GM04504 (cell line): ENCODE data around the gene HCFC1.

ENCODE experiments used
- DNase-seq: peaks from one replicate; pipeline ENCODE4 v3.0.0-alpha.2; 2012; ENCODE audit warnings: low read depth

The HCFC1 gene

GRCh38 chrX:153956044-153956907, 15.3 kb downstream of the HCFC1 start:
- no peak for DNase-seq

- no peak for DNase-seq
Observed at GRCh38 chrX:153955228-153955732, 16.3 kb downstream of the HCFC1 start.

- no peak for DNase-seq
Observed at GRCh38 chrX:153954558-153955227, 16.9 kb downstream of the HCFC1 start.

- no peak for DNase-seq
Observed at GRCh38 chrX:153953892-153954557, 17.6 kb downstream of the HCFC1 start.

- no peak for DNase-seq
Observed at GRCh38 chrX:153953342-153953830, 18.2 kb downstream of the HCFC1 start.

- DNase-seq, result no peak
Observed at GRCh38 chrX:153952373-153953026, 19.1 kb downstream of the HCFC1 start.

- DNase-seq, result no peak
Observed at GRCh38 chrX:153951683-153952372, 19.8 kb downstream of the HCFC1 start.

GRCh38 chrX:153950127-153950526, 21.5 kb downstream of the HCFC1 start:
- no peak for DNase-seq

GRCh38 chrX:153948847-153949805, 22.5 kb downstream of the HCFC1 start:
- no peak for DNase-seq

- DNase-seq, result no peak
Observed at GRCh38 chrX:153948002-153948466, 23.6 kb downstream of the HCFC1 start.

- peak; percentile 49 for DNase-seq
Observed at GRCh38 chrX:153947009-153947769, 24.4 kb downstream of the HCFC1 start.

- DNase-seq, result no peak
Observed at GRCh38 chrX:153945956-153946943, 25.4 kb downstream of the HCFC1 start.

- no peak for DNase-seq
Observed at GRCh38 chrX:153944800-153945150, 26.8 kb downstream of the HCFC1 start.

- DNase-seq, result no peak
Observed at GRCh38 chrX:153944140-153944799, 27.3 kb downstream of the HCFC1 start, which contains the start of gene RENBP. Gene RENBP (minus strand): TSS chrX:153944643. CDS start chrX:153944610, 33 bp downstream.

GRCh38 chrX:153941336-153942252, 30.0 kb downstream of the HCFC1 start:
- no peak for DNase-seq

GRCh38 chrX:153939573-153939972, 32.0 kb downstream of the HCFC1 start:
- DNase-seq, result no peak
